AG09309 (cell line): ENCODE measurements around the gene KCNQ2.

Experiments
- DNase-seq: peaks from one replicate; pipeline ENCODE4 v3.0.0-alpha.2; 2010; ENCODE audit warnings: low read depth
- H3K4me3 ChIP-seq: 2 replicates; pipeline ENCODE4 v1.5.1; 2011; ENCODE audit warnings: mild to moderate bottlenecking, low read depth, low read length, moderate library complexity; ENCODE audit not compliant: control insufficient read depth
- TF ChIP-seq, protein P1 (sequence below): IDR thresholded peaks from 2 replicates; pipeline ENCODE4 v1.5.1; 2011; ENCODE audit warnings: mild to moderate bottlenecking, low read depth, low read length, inconsistent platforms; ENCODE audit not compliant: insufficient read depth, control insufficient read depth; ENCODE audit errors: missing control alignments

Gene KCNQ2

DNA sequence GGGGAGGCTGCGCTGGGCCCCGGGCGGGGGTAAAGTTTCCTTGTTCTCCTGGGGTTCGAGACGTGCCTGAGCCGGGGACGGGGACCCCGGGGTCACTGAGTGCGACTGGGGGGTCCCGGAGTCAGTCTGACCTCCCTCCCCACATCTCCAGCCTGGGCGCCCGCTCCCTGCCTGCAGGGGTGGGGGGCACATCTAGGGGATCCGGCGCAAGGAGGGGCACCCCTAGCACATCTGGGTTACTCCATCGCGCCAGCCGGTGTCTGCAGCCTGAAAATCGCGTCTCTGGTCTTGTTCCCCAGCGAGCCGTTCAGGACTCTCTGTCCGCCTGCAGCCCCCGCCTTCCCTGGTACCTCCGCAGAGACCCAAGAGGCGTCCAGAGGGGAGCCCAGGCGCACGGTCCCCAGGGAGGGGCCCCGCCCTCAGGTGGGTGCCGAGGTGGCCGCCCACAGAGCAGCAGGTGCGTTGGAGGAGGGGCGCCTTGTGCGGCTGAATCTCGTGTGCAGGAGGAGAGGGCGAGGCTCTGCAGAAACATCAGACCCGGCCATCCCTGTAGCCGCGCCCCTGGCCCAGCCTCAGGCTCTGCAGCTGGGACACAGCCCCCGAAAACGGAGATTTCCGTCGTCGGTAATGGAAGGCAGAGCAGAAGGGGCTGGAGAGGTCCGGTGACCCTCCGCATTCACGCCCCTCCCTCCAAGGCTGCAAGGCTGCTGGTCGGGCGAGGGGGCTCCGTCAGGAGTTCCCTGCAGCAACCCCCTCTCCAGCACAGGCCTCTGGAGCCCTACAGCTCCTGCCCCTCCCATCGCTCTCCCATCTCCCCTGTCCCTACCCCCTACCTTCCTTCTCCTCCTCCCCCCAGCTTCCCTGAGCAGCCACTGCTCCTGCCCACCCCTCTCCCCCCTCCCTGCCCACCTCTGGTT lies 110.7 kb downstream of the KCNQ2 start:
- no peak for DNase-seq
- TF ChIP-seq, protein P1, sequence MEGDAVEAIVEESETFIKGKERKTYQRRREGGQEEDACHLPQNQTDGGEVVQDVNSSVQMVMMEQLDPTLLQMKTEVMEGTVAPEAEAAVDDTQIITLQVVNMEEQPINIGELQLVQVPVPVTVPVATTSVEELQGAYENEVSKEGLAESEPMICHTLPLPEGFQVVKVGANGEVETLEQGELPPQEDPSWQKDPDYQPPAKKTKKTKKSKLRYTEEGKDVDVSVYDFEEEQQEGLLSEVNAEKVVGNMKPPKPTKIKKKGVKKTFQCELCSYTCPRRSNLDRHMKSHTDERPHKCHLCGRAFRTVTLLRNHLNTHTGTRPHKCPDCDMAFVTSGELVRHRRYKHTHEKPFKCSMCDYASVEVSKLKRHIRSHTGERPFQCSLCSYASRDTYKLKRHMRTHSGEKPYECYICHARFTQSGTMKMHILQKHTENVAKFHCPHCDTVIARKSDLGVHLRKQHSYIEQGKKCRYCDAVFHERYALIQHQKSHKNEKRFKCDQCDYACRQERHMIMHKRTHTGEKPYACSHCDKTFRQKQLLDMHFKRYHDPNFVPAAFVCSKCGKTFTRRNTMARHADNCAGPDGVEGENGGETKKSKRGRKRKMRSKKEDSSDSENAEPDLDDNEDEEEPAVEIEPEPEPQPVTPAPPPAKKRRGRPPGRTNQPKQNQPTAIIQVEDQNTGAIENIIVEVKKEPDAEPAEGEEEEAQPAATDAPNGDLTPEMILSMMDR = no peak
- H3K4me3 ChIP-seq = no peak overlapping the region

DNA sequence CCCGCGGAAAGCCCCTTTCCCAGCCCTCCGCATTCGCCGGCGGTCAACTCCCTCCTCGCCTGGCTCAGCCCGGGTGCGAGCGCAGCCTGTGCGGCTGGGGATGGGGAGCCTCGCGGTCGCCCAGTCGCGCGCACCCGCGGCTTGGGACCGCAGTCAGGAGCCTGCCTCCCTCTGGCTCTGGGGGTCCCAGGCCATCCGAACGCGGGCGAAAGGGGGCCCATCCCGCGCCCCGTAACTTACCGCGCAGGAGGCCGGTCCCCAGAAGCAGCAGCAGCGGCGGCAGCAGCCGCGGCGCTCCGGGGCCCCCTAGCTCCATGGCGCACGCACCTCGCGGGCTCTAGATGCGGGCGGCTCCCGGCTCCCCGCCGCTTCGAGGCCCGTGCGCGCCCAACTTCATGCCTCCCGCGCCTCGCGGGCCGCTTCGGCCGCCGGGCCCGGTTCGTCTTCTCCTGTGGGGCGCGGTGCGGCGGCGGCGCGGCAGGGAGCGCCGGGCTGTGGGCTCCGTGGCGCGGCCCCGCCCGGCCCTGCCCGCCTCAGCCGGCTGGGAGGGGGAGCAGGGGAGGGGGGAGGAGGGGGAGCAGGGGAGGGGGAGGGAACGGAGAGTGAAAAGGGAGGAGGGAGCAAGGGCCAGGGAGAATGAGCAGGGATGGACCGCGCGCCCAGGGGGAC lies 111.5 kb downstream of the KCNQ2 start, which contains the start of gene CHRNA4:
TSS of gene CHRNA4 (minus strand) at position 500 of the 669 bp plus-strand sequence. CDS start at position 316, 184 bp downstream.
- no peak within 1 kb of the TSS for H3K4me3 ChIP-seq
- DNase-seq = no peak
- TF ChIP-seq, protein P1 = no peak

DNA sequence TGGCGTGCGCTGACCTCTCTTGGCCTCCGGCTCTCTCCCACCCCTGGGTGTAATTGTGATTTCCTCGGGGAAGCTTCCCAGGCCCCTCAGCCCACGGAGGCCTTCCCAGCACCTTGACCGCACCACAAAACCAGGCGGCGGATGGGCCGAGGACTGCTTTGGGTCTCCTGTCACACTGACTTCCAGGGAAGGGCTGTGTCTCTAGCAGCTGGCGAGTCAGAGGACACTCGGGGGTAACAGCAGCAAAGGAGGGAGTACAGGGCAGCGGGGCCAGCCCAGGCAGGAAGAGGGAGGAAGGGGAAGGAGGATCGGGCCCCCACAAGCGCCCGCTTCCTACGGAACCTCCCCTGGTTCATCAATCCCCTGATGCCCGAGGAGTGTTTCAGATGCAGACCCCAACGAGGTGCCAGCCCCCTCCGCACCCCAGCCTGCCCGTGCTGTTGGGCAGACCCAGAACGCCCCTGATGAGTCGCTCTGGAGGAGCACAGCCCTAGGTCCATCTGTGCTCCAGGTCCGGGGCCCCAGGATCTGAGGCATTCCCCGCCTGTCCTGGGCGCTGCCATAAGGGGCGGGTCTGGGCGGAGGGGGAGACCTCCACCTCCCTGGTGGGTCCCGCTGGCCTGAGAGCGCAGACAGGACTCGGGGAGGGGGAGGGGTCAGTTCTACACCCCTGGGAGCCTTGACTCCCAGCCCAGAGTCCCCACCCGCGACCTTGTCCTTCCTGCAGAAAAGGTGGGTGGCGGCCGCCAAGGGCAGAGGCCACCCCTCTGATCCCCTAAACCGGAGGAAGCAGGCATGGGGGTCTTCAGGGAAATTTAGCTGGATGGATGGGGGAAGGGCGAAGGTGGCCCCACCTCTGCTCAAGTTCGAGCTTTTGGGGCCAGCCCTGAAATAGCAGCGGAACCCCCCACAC lies 112.3 kb downstream of the KCNQ2 start:
- no peak for DNase-seq
- TF ChIP-seq, protein P1 = no peak
- no peak overlapping the region for H3K4me3 ChIP-seq

DNA sequence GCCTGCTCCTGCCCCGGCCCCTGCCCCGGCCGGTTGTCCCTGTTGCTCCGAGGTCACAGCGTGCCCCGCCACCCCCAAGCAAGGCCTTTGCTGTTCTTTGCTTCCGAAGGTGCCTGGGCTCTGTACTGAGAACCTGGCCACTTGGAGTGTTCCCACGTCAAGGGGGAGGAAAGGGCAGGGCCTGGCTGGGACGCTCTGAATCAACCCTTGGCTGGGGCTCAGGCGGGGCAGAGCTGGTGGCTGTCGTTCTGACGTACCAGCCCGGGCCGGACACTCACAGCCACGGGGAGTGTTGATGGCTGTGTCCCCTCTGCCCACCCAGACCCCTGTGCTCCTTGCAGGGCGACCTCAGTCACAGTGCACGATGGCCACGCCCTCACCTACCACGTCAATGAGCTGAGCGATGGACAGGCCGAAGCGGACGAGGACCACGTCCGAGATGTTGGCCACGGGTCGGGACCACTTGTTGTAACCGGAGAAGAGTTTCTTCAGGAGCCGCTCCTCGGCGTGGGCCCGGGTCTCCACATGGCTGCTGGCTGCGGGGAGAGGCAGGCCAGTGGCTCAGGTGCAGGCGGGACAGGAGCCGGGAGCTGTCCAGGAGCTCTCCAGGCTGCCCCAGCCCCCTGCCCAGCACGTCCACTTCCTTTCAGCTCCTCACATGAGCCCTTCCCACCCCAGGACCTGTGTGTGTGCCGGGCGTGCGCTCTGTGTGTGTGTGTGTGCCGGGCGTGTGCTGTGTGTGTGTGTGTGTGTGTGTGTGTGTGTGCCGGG lies 113.1 kb downstream of the KCNQ2 start:
- TF ChIP-seq, protein P1 = no peak
- H3K4me3 ChIP-seq = no peak overlapping the region
- no peak for DNase-seq

DNA sequence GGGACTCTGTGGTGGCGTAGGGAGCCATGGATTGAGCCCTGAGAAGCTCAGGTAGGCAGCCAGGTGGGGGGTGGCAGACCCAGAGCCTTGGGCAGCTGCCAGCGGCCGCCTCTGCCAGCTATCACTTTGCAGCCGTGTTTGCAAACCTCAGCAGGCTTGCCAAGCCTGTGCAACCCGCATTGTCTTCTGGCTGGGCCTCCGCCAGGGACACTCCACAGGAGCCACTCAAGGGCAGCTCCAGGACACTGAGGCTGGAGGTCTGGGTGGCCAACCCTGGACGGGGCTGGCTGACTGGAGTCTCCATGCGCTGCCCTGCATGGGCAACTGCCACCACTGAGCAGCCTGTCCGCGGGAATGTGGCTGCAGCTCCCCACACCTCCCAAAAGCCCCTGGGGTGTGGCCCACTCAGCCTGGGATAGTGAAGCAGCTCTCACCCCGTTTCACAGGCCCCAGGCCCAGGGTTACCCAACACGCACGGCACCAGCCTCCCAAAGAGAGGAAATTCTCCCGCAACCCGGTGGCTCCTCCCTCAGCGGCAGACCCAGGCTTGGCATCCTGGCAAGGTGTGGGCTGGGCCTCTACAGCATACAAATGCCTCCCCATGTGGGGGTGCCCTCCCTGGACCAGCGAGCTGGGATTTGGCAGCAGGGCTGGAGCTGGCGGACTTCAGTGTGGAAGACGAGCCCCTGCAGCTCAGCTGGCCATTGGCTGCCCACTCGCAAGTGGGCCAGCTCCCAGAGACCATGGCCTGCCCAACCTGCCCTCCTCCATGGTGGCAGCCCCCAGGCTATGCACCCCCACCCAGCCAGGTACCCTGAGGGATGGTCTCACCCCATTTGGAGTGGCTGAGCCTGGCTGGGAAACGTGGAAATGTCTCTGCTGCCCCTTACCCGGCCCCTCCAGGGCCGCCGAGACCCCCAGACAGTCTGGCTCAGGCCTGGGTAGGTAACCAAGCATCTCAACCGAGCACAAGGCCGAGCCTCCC lies 114.2 kb downstream of the KCNQ2 start:
- no peak for DNase-seq
- TF ChIP-seq, protein P1 = no peak
- no peak overlapping the region for H3K4me3 ChIP-seq
